OCI-LY3 (cell line): ENCODE results near the gene DNAI2.

ENCODE experiments used
- CTCF ChIP-seq: fragments of 200-600, 300-600 bp; sonication (generic); IDR thresholded peaks from 2 replicates; pipeline ENCODE4 v1.5.1; 2014; ENCODE audit warnings: antibody characterized with exemption, low read length, low read depth
- EZH2phosphoT487 ChIP-seq: fragments of 200-600 bp; shearing (Covaris generic); IDR thresholded peaks from 2 replicates; pipeline ENCODE4 v1.6.1; 2018; ENCODE audit warnings: antibody characterized with exemption, mixed run types, low read depth

DNA sequence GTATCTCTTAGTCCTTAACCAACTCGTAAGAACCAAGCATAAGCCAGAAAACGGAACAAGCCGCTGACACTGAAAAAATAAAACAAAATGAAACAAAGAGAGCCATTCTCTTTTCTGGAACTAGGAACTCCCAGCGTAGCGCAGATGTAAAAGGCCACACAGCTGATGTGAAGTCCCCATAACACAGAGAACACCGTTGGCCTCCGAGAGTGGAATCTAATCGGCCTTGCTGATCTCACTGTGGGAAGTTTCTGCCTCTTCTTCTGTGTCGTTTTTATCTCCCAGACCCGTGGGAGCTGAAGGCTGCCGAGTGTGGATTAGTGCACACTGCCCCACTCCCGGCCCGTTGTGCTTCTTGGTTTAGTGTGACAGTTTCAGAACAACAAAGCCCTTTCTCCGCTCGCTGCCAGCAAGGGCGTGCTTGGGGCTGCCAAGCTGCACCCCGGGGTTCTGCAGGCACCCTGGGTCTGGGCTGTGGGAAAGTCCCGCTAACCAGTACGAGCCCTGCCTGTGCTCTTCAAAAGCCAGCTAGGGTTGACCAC is 38.9 kb upstream of the DNAI2 start:
- TF ChIP-seq CTCF, result no peak
- TF ChIP-seq EZH2phosphoT487, result no peak
